Measurements from ENCODE around the gene CRK. TPM values are rescaled to one million over a fixed set of nuclear protein-coding genes. Genes with fewer than 3 reads are reported as not detected.

The CRK gene
- 126 and 165 TPM in 2 replicates for total RNA-seq

GRCh38 chr17:1455797-1456599 lies at the start of gene CRK:
Gene CRK (minus strand): TSS chr17:1456232. CDS start chr17:1456117, 115 bp downstream.

GRCh38 chr17:1492249-1493206 lies 36.5 kb upstream of the CRK start, which contains the start of gene MYO1C:
Gene MYO1C (minus strand): TSS chr17:1492686. CDS start chr17:1492487, 199 bp downstream.

DNA sequence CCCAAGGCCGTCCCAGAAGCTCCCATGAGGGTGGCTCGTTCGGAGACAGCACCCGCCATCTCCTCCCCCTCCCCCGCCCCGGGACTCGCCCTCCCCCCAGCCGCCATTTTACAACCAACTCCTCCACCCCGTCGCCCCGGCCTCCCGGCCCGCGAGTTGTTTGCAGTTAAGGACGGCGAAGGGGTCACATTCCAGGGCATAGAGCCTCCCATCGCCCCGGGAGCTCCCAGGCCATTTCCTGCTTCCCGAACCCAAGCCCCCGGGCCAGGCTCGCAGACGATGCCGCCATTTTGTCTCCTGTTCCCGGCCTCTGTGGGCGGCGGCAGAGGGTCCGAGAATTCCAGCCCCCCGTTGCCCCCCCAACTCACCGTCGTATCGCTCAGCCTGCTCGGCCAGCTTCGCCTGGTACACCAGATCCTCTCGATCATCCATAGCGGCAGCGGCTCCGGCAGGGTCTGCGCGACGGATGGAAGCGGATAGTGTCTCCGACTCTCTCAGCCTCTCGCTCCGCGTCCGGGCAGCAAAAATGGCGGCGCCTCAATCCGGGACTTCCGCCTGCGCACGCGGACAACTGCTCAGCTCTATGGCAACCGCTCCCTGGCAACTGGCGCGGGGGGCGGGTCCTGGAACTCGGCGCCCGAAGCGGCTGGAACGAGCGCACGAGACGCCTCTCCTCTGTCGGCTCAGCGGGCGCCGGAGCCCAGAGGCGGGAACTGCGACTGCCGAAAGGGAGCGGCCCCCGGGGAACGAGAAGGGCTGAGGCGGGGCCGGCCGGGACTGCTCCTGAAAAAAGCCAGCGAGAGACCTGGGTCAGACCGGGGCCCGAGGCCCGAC lies 56.1 kb downstream of the CRK start, which contains the start of gene YWHAE:
TSS of gene YWHAE (minus strand) at position 544 of the 834 bp plus-strand sequence. CDS start at position 432, 112 bp downstream.

Other genes with a start within 250 kb of the CRK start
- gene BHLHA9, start 185.8 kb downstream of the CRK start, total RNA-seq = not detected in 2 replicates
- not detected in 2 replicates for gene TRARG1, start 176.6 kb downstream of the CRK start, total RNA-seq
- 412 and 413 TPM in 2 replicates for gene YWHAE, start 56.0 kb downstream of the CRK start, total RNA-seq
- gene MYO1C, start 36.5 kb upstream of the CRK start, total RNA-seq = 67.1 and 151 TPM in 2 replicates
- gene INPP5K, start 60.4 kb upstream of the CRK start, total RNA-seq = 36.6 and 40.1 TPM in 2 replicates
- 10.1 and 10.9 TPM in 2 replicates for gene PITPNA, start 106.6 kb upstream of the CRK start, total RNA-seq
- 1.3 and 2.7 TPM in 2 replicates for gene SLC43A2, start 172.6 kb upstream of the CRK start, total RNA-seq
- 0.21 and 0.48 TPM in 2 replicates for gene SCARF1, start 189.5 kb upstream of the CRK start, total RNA-seq
- 6.7 and 9.8 TPM in 2 replicates for gene RILP, start 193.6 kb upstream of the CRK start, total RNA-seq
- gene PRPF8, start 228.6 kb upstream of the CRK start, total RNA-seq = 63.6 and 82.3 TPM in 2 replicates